ENCODE results near the gene CFAP58.

The CFAP58 gene

DNA sequence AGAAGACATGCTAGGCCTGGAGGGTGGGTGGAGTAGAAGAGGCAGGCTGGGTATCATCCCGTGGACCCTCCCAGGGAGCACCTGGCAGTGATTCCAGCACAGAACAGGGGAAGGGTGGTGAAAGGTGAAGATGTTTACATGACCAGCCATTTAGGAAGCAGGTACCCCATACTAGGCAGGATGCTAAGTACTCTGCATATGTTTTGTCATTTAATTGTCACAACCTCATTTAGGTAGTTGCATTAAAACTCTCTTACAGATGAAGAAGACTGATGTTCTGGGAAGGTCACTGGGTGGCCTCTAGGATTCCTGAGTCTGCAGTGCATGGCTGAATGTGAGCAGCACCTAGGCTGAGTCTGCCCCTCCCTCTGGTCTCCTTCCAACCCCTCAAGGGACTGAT, 30.5 kb upstream of the CFAP58 start:
- DNase-seq, result no peak

GRCh38 chr10:104323760-104324201, 29.9 kb upstream of the CFAP58 start:
- DNase-seq, result no peak

DNA sequence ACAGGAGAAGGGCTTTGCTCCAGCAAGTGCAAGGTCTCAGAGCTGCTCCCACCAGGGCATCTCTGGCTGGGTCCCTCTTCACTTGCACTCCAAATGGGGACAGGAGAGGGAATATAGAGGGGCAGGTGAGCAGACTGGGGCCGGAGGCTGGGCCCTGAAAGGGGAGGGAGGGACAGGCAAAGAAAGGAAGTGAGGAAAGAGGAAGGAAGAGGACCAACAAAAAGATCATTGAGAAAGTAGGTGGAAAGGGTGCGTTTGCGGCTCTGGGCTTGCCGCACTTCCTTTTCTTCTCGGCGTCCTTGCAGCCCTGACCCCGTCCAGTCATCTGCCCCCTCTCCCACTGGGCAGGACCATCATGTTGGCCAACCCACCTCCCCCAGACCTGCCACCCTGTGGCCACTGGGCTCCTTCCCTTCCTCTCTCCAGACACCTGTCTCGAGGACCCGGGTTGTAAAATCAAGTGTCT, 29.4 kb upstream of the CFAP58 start:
- peak; percentile 32 for DNase-seq

DNA sequence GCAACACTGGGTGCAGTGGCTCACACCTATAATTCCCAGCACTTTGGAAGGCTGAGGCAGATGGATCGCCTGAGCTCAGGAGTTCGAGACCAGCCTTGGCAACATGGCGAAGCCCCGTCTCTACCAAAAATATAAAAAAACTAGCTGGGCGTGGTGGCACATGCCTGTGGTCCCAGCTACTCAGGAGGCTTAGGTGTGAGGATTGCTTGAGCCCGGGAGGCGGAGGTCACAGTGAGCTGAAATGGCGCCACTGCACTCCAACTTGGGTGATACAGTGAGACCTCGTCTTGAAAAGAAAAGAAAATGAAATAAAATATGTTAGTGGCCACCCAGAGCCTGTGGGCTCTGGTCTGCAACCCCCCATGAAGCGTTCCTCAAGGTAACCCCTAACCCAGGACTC, 28.7 kb upstream of the CFAP58 start:
- no peak for DNase-seq

- peak; percentile 64 for DNase-seq
Observed at GRCh38 chr10:104325436-104326435, 27.9 kb upstream of the CFAP58 start.

DNA sequence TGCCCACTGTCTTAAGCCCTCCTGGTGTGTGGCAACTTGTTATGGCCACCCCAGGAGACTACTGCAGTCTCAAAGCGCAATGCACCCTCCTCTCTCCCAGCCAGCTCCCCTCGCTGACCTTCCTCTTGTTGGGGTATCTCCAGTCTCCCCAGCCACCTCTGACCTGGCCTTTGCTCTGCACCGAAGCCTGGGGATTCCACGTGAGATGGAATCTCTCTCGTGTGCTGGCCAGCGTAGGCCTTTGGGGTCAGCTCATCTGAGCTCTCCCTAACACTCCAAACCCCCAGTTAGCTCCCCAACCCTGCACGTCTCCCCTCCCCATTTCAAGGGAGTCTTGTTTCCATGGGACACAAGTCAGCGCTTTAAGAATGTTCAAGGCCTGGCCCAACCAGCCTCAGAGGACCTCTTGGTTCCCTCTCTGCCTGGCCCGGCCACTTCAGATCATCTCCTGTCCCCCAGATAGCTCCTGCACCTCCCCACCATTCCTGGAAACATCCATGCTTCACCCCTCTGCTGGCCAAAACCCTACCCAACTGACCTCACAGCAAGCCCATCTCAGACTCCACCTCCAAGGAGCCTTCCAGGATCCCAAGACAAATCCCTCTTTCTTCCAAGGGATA, 26.5 kb upstream of the CFAP58 start:
- no peak for DNase-seq

DNA sequence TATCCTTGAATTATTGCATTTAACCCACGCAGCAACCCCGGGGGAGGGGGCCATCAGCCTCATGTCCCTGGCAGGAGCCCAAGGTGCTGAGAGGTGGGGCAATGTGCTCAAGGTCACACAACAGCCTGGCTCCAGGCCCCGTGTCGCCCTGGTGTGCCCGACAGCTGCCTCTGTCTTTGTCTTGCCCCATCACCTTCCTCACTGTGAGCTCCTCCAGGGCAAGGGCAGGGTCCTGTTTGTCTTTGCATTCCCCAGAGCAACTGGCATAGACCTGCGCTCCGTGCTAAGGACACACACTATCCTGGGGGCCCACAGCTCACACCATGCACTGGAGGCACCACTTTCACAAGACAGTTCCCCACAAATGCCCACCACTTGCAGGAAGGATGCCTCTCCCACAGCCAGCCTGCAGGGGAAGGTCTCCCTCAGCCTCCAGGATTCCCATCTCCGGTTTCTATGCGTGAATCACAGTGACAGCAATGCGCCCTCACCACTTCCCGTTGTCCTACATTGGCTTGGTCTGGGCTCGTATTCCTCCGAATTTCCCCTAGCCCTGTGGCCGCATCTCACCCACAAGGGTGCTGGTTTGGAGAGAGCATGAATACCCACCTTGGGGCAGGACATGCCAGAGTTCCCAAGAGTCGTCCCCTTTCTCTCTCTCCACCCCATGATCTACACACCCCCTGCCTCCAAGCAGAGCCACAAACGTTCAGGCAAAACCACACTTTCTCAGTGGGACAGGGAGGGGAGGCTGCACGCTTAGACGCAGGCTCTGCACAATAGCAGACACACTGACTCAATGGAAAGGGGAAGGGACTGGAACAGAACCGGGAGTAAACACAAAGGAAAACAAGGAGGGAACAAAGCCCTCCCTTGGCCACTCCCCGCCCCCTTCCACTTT, 25.6 kb upstream of the CFAP58 start:
- peak; percentile 79 for DNase-seq

- DNase-seq, result no peak
Observed at GRCh38 chr10:104328646-104328895, 25.1 kb upstream of the CFAP58 start.

DNA sequence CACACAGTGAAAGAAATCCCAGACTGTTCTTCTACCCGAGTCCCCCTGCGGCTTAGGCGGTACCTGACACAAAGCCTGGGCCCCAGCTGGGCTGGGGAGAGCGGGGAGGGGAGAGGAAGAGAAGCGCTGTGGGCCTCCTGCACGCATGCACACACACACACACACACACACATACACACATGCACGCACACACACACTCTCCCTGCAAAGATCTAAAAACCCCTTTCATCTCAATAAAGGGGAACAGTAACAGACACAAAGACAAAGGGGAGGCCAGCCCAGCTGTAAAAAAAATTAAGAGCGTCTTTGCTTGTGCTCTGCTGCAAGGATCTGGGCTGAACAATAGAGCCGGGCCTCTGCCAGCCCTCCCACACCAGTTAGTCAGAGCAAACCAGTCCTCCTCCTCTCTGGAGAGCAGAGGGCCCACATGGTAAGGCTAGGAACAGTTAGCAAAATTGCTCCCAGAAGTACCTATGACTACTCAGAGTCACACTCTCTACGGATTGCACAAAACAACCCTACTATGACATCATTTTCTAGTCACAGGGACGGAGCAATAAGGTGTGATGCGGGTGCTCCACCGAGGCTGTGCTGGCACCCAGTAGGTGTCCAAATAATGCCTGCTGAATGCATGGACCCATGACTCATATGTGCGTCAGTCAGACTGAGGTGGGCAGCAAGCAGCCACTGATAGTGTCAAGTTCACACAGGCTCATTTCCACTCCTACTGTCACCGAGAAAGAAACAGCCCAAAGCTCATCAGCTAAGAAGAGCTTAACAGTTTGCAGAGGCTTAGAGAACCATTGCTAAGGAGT, 24.5 kb upstream of the CFAP58 start:
- DNase-seq, result peak; percentile 72

DNA sequence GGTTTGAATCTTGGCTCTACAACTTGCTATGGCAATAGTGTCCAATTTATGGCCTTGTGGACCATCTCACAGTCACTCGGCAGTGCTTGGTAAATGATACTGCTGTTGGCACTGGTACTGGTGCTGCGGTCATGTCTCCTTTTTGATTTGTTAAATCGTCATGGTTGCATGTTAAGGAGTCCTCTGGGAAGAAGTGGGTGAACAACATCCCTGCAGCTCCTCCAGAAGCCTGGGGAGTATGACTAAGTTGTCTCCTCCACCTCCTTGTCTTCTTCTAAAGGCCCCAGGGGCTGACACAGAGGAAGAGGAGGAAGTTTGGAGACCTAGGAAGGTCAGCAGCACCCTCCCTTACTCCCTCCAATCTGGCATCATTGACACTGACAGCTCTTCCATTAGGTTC, 23.9 kb upstream of the CFAP58 start:
- no peak for DNase-seq

- DNase-seq, result peak; percentile 90
Observed at GRCh38 chr10:104330168-104331110, 23.2 kb upstream of the CFAP58 start.

GRCh38 chr10:104331208-104331838, 22.3 kb upstream of the CFAP58 start:
- peak; percentile 56 for DNase-seq

- peak; percentile 15 for DNase-seq
Observed at GRCh38 chr10:104332243-104333031, 21.2 kb upstream of the CFAP58 start.

DNA sequence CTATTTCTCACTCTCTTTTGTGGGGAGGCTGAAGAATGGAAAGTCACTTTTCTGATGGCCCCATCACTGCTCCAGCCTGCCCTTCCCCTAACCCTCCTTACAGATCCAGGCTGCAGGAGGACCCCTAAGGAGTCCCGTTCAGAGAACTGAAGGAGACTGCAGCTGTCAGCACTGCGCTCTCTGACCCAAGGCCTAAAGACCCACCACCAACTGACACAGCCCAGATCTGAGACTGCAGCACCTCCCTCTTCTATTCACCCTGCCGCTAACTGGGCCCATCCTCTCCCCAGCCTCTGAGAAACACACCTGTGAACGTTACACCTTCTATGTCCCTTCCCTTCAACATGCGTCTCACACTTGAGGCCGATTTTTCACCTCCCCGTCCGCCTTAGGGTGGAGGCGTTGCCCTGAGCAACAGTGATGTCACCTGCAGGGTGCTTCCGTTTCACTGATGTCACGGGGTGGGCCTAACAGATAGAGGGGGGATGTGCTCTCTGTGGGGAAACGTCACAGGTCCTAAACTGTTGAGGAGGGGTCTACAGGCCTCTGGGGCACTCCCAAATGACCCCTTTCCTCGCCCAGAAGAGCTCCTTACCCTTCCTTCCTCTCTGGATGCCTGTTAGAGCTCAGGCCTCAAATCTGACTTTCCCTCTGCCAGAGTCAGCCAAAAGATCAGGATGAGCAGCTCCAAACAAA, 20.5 kb upstream of the CFAP58 start:
- DNase-seq, result peak; percentile 17

DNA sequence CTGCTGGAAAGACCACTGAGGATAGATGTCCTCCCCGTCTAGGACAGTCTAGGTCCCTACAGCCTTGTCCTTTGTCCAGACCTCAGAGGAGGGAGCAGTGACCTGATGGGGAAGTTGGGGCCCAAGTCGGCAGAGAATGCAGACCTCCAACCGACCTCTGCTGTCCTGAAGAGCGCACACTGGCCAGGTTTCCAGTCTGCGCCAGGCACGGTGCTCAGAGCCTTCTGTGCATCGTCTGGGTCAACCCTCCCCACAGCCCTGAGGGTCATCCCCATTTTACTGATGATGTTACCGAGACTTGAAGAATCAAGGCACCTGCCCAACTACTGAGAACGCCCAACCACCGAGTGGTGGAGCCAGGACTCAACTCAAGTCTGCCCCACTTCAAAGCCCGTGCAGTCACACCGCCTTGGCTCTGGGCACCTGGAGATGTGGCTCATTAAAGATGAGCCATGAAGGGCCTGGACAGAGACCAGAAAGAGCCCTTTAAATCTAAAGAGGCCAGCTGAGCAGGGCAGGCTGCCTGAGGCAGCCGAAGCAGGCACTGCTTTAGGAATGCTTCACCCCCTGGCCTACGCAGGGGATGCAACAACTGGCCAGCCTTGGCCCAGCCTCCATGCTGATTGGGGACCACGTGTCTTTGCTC, 19.8 kb upstream of the CFAP58 start:
- no peak for DNase-seq

GRCh38 chr10:104334561-104334960, 19.1 kb upstream of the CFAP58 start:
- no peak for DNase-seq

- DNase-seq, result no peak
Observed at GRCh38 chr10:104334965-104335650, 18.5 kb upstream of the CFAP58 start.
